ENCODE data around the gene BRSK2.
"Not testable (repeated sequence)": the region's sequence is repeated elsewhere in the genome, so short reads cannot be mapped to it uniquely, and the experiment has no call there.

The BRSK2 gene

DNA sequence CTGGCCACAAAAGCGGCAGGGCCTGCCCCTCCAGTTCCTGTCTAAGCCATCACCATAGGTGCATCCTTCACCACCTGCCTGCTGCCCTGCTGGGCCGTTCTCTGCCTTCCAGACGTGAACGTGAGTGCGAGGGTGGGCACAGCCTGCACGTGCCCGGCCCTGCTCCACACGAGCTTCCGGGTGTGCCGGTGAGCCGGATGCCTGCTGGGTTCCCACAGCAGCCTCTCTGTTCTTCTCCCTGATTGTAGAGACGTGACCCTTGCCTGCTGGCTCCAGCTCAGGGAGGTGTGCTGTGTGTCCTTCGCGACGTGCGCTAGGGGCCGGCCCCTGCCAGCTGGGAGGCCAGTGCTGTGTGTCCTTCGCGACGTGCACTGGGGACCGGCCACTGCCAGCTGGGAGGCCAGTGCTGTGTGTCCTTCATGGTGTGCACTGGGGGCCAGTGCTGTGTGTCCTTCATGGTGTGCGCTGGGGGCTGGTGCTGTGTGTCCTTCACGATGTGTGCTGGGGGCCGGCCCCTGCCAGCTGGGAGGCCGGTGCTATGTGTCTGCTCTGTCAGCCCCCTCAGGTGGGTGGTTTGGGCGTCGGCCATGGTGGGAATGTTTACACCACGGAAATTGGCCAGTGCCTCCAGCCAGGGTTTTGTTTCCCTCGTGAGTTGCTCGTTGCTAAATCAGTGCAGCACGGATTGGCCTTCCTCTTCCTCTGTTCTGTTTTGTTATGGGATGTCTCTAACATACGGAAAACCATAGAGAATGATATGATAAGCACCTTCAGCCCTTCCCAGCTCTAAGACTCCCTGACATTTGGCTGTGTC lies 35.4 kb upstream of the BRSK2 start:
- no peak for DNase-seq

- no peak for DNase-seq
Measured at GRCh38 chr11:1356007-1356435, 33.7 kb upstream of the BRSK2 start.

DNA sequence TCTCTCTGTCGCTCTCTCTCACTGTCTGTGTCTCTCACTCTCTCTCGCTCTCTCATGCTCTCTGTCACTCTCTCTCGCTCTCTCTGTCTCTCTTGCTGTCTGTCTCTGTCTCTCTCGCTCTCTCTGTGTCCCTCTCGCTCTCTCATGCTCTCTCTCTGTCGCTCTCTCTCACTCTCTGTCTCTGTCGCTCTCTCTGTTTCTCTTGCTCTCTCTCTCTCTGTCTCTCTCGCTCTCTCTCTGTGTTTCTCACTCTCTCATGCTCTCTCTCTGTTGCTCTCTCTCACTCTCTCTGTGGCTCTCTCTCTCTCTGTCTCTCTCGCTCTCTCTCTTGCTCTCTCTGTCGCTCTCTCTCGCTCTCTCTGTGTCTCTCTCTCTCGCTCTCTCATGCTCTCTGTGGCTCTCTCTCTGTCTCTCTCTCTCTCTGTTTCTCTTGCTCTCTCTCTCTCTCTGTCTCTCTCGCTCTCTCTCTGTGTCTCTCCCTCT lies 33.2 kb upstream of the BRSK2 start:
- DNase-seq, result no peak

- no peak for DNase-seq
Measured at GRCh38 chr11:1358286-1358685, 31.4 kb upstream of the BRSK2 start.

DNA sequence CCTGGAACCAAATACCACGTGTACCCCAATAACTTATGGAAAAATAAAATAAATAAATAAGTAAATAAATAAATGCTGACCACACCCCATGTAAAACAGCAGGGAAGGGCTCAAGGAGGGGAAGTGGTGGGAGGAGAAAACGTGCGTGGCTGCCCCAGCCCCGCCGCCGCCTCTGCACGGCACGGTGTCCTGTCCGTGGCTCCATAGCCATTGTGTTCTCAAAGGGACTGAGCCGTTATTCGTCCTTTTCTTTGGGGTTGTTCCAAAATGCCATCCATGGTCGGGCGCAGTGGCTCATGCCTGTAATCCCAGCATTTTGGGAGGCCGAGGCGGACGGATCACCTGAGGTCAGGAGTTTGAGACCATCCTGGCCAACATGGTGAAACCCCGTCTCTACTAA lies 30.8 kb upstream of the BRSK2 start:
- not testable (repeated sequence) for DNase-seq

- DNase-seq, result no peak
Measured at GRCh38 chr11:1359556-1359955, 30.2 kb upstream of the BRSK2 start.

GRCh38 chr11:1360181-1360834 lies 29.4 kb upstream of the BRSK2 start:
- DNase-seq, result no peak

GRCh38 chr11:1360835-1361357 lies 28.8 kb upstream of the BRSK2 start:
- DNase-seq, result no peak

- DNase-seq, result no peak
Measured at GRCh38 chr11:1361882-1362281, 27.9 kb upstream of the BRSK2 start.

DNA sequence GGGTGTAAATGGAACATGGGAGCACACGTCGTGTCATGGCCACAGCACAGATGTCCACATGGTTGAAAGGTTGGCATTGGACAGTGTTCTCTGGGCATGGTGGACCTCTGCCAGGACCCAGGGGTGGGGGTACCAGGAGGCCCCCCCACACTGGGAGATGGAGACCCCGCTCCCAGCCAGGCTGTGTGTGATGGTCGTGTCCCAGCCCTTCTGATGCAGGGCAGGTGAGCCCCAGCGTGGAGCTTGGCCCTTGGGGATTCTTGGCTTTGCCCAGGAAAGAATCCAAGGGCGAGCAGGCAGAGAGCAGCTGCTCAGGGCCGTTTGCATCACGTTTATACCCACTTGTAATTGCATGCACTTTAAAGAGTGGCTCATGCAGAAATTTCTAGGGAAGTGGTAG lies 22.0 kb upstream of the BRSK2 start:
- DNase-seq, result no peak

GRCh38 chr11:1368216-1368615 lies 21.5 kb upstream of the BRSK2 start:
- no peak for DNase-seq

- DNase-seq, result no peak
Measured at GRCh38 chr11:1368966-1369365, 20.8 kb upstream of the BRSK2 start.

DNA sequence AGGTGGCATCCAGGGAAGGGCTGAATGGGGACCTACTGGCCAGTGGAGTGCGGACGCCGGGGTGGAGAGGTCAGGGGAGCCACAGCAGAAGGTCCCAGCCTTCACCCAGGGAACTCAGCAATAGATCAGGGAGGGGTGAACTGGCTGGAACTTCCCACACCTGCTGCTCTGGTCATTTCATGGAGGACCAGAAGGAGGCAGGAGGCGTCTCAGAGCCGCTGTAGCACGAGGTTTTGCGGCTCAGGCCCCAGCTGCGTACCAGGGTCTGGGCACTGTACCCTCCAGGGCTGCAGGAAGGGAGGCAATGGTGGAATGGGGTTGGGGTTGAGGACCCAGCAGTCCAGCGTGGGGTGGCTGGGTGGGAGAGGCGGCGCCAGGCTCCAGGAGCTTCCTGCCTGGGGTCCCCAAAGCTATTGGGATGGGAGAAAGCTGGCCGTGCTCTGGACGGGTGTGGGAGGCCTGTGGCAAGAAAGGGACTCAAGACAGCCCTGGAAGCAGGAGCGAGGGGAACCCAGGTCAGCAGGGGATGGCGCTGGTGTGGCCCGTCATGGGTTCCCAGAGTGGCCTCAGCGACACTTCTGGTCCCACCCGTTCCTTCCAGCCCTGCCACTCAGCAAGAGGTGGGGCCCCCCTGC lies 20.2 kb upstream of the BRSK2 start:
- no peak for DNase-seq

- DNase-seq, result no peak
Measured at GRCh38 chr11:1370186-1371025, 19.3 kb upstream of the BRSK2 start.

DNA sequence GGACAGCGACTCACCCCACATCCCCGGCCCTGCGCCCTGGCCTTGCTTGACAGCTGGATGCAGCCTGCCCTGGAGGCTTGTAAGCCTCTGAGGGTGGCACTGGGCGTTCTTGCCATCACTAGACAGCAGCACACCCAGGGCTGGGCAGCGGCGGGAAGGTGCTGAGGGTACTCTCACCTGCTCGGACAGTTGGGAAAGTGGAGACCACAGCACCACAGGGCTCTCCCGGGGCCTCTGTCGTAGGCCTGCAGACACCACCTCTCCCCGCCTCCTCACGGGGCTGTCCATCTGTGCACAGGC lies 18.8 kb upstream of the BRSK2 start:
- no peak for DNase-seq

GRCh38 chr11:1371377-1371776 lies 18.4 kb upstream of the BRSK2 start:
- DNase-seq, result no peak

GRCh38 chr11:1371836-1372465 lies 17.8 kb upstream of the BRSK2 start:
- no peak for DNase-seq

GRCh38 chr11:1372660-1373059 lies 17.1 kb upstream of the BRSK2 start:
- no peak for DNase-seq

DNA sequence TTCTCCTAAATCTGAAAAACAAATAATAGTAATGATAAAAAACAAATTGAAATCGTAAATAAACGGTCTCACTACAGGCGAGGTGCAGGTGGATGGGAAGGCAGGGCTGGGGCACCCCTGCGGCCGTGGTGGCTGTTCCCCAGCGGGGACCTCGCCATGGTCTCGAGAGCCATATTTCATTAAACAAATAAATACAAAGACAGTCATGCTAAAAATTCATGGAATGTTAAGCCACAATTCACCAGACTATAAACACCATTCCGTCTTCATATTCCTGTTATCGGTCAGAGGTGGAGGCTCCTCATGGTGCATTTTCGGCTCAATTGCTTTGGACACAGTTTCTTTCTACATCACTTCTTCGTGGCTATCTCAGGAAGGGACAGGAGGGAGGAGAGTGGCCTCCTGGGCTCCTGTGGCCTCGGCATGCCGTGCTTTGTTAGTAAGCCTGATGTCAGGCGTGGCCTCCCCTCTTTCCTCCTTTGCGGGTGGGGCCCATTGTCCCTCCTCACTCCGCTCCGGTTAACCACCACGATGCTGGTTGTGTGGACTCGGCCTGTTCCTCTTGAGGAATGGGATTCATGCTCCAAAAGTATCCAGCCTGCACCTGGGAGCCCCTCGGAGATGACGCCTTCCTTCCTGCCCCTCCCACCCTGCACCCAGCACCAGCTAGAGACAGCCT lies 16.1 kb upstream of the BRSK2 start:
- DNase-seq, result no peak

DNA sequence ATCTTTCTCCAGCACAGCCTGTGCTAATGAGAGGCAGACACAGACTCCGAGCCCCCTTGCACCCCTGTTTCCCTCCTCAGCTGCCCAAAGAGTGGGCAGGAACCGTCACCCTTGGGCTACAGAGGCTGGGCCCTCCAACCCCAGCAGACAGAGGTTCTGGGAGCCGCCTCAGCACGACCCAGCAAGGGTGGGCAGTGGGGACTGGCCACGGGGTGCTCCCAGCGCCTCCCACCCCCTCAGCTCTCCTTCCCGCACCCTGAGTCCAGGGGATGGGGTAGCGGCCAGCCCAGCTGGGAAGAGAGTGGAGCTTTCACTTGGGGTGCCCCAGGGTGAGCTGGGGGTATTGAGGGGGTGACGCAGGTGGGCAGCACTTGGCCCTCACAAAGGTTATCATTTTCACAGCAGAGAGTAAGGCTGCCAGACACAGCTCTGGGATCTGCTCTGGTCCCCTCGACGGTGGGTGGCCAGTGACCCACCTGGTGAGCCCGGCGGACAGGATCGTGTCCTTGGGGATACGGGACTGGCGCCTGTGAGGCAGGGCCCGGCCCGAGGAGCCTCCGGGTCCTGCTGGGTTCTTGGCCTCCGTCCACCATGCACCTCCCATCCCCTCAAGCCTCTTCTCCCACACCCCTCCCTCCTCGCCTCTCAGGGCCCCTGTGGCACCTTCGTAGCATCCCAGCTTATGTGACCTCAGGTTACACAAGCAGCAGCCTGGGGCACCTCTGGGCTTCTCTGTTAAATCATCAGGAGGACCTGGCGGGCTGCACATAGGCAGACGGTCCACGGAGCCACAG lies 14.4 kb upstream of the BRSK2 start:
- no peak for DNase-seq

GRCh38 chr11:1375955-1376258 lies 13.8 kb upstream of the BRSK2 start:
- no peak for DNase-seq
